Sigmoid colon (tissue), 7 donors: ENCODE measurements around the gene GDF2. TPM values are rescaled to one million over a fixed set of nuclear protein-coding genes. Genes with fewer than 3 reads are reported as not detected.

Experiments
- DNase-seq: peaks from one replicate; pipeline ENCODE4 v3.0.0-alpha.2; 2019
- H3K27ac ChIP-seq, 4 donors: fragments of 200-600 bp; sonication (generic); one replicate each; pipeline ENCODE4 v1.5.1; 2016 to 2019; ENCODE audit warnings: mild to moderate bottlenecking in 1 of 4
- H3K27me3 ChIP-seq, 3 donors: fragments of 200-600 bp; sonication (generic); one replicate each; pipeline ENCODE4 v1.5.1; 2019; ENCODE audit warnings: mild to moderate bottlenecking in 1 of 3
- H3K36me3 ChIP-seq, 4 donors: fragments of 200-600 bp; sonication (generic); one replicate each; pipeline ENCODE4 v1.5.1; 2016 to 2019
- H3K4me1 ChIP-seq, 4 donors: fragments of 200-600 bp; sonication (generic); one replicate each; pipeline ENCODE4 v1.5.1; 2017 to 2019
- H3K4me3 ChIP-seq, 4 donors: fragments of 200-600 bp; sonication (generic); one replicate each; pipeline ENCODE4 v1.5.1; 2017 to 2019; ENCODE audit warnings: mild to moderate bottlenecking in 2 of 4, moderate library complexity in 1 of 4
- H3K9me3 ChIP-seq, 4 donors: fragments of 200-600 bp in 3 of 4; sonication (generic) in 3 of 4; one replicate each; pipeline versions ENCODE4 v1.5.1 to v1.6.1; 2013 to 2019
- EP300 ChIP-seq, 4 donors: sonication (generic); formaldehyde crosslinking; IDR thresholded peaks; one replicate each; pipeline ENCODE4 v1.6.1; 2017; ENCODE audit warnings: antibody characterized with exemption in 4 of 4
- POLR2A ChIP-seq, 2 donors: fragments of 450-650 bp; IDR thresholded peaks; one replicate each; pipeline ENCODE4 v1.6.1; 2016; ENCODE audit warnings: antibody characterized with exemption in 2 of 2, mild to moderate bottlenecking in 2 of 2, moderate library complexity in 2 of 2
- POLR2AphosphoS5 ChIP-seq, 4 donors: sonication (generic); formaldehyde crosslinking; IDR thresholded peaks; one replicate each; pipeline ENCODE4 v1.6.1; 2017; ENCODE audit warnings: antibody characterized with exemption in 4 of 4
- WGBS, 2 donors: extraction: QIAGEN DNeasy Blood & Tissue Kit; methylation state at CpG; one replicate each; pipeline ENCODE4 v1.1.7; 2013; 5-methylcytosine and 5-hydroxymethylcytosine counted together
- intact Hi-C: fragments of 100-400 bp; cut with DNase I; formaldehyde crosslinking; loops from one replicate; pipeline ENCODE4 v1.15.1; 2023
- polyA plus RNA-seq, 3 donors: library from polyadenylated mRNA; stranded (reverse); fragments of 200-250 nt; gene quantifications; one replicate each; pipeline ENCODE4 v1.2.3, GENCODE V29; 2013
- total RNA-seq, 4 donors: library from RNA; depleted of rRNA; stranded (reverse); fragments of >200 nt; gene quantifications; one replicate each; pipeline ENCODE4 v1.1.0, GENCODE V29; 2016
- TF ChIP-seq, protein P1 (sequence below), 4 experiments: fragments of 450-650 bp in 3 of 4; fragments of 200-600 bp in 1 of 4; IDR thresholded peaks; one replicate each; pipeline ENCODE4 v1.5.1; 2016 to 2019; ENCODE audit warnings: antibody characterized with exemption in 4 of 4, mild to moderate bottlenecking in 3 of 4, moderate library complexity in 2 of 4
- donor health status: healthy with polysubstance abuse.
- donor health status: Bipolar disorder and iron deficiency.
- donor health status: healthy.

Gene GDF2
- total and polyA plus RNA-seq, 7 donors: not detected

DNA sequence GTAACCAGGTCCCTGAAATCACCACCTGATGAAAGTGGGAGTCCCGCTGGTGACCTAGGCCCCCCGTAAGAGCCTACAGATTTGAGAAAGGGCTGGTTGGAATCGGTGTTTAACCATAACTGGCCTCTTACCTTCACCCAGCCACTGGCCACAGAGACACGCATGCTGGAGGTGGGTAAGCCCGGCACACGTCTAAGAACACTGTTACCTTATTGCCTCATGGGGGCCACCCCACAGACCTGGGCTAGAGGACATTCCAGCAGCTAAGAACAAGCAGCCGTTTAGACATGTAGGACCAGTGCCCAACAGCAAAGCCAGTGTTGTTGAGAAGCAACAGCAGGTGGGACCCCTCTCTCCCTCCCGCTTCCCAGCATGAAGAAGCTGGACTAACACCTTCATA lies 2.5 kb upstream of the GDF2 start:
- DNase-seq: no peak
- Histone ChIP-seq H3K4me3 (no peak overlapping the region), H3K9me3 (no peaks in the 10 kb centered on the region), H3K27me3 (no peaks in the 10 kb centered on the region), H3K27ac (no peak overlapping the region), H3K4me1 (no peaks in the 10 kb centered on the region), H3K36me3 (no peaks in the 10 kb centered on the region)
- intact Hi-C loops: no loop called here
- TF ChIP-seq POLR2A (IDR thresholded peaks at IDR 0.05): no peak
- 92 to 95% methylated on average over 8 of the region's 8 CpGs for WGBS, 2 donors

DNA sequence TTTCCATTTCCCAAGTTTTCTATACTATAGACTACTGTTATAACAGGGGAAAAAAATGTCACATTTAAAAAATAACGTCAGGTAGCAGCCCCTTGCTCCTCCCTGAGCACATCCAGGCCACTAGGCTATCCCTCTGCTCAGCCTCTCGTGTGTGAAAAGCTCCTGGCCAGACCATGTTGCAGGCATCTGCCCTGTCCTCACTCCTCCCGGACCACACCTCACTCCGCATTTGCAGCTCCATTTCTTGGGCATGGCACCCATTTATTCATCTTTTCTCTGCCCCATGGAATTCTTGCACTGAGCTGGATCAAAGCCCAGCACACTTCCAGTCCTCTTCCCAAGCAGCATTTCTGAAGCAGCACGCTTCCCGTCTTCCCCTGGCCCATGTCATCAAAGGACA lies 1.4 kb upstream of the GDF2 start:
- 84 to 86% methylated on average over 6 of the region's 6 CpGs for WGBS, 2 donors
- TF ChIP-seq POLR2A (IDR thresholded peaks at IDR 0.05) (no peak), EP300 (IDR thresholded peaks at IDR 0.05) (no peak), POLR2AphosphoS5 (IDR thresholded peaks at IDR 0.05) (no peak)
- TF ChIP-seq, protein P1, sequence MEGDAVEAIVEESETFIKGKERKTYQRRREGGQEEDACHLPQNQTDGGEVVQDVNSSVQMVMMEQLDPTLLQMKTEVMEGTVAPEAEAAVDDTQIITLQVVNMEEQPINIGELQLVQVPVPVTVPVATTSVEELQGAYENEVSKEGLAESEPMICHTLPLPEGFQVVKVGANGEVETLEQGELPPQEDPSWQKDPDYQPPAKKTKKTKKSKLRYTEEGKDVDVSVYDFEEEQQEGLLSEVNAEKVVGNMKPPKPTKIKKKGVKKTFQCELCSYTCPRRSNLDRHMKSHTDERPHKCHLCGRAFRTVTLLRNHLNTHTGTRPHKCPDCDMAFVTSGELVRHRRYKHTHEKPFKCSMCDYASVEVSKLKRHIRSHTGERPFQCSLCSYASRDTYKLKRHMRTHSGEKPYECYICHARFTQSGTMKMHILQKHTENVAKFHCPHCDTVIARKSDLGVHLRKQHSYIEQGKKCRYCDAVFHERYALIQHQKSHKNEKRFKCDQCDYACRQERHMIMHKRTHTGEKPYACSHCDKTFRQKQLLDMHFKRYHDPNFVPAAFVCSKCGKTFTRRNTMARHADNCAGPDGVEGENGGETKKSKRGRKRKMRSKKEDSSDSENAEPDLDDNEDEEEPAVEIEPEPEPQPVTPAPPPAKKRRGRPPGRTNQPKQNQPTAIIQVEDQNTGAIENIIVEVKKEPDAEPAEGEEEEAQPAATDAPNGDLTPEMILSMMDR (IDR thresholded peaks at IDR 0.05): no peak
- Histone ChIP-seq H3K4me3 (no peak overlapping the region), H3K9me3 (no peaks in the 10 kb centered on the region), H3K36me3 (no peaks in the 10 kb centered on the region), H3K27me3 (no peaks in the 10 kb centered on the region), H3K27ac (no peak overlapping the region), H3K4me1 (no peaks in the 10 kb centered on the region)
- DNase-seq: no peak
- intact Hi-C loops: no loop called here

DNA sequence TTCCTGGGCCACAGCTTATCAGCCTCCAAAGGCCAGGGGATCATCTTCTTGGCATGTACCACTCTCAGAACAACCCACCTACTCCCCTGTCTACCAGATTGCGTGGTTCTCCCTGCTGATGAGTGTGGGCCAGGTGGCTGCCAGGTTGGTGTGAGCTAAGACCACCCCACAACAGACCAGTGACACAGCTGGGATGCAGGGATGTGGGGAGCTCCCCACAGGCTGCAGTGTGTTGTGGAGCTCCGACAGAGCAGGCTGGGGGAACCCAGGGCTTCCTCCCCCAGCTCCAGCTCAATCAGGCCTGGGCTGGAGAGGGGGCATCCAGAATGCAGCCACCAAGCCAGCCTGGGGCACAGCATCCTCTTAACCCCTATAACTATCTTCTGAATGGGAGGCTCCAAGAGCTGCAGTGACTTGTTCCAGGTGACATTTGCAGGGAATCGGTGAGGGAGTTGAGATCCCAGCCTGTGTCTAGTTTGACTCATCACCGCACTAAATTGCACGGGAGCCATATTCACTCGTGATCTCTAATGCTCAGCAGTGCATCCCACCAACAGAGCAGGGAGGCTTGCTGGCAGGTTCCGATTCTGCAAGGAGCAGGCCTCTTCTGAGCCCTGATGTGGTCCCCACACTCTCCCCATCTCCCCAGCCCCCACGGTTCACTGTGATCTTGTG lies 596 bp upstream of the GDF2 start:
- no peak for DNase-seq
- TF ChIP-seq, protein P1 (IDR thresholded peaks at IDR 0.05): no peak
- TF ChIP-seq EP300 (IDR thresholded peaks at IDR 0.05) (no peak), POLR2A (IDR thresholded peaks at IDR 0.05) (no peak), POLR2AphosphoS5 (IDR thresholded peaks at IDR 0.05) (no peak)
- 78 to 91% methylated on average over 8 of the region's 8 CpGs for WGBS, 2 donors

DNA sequence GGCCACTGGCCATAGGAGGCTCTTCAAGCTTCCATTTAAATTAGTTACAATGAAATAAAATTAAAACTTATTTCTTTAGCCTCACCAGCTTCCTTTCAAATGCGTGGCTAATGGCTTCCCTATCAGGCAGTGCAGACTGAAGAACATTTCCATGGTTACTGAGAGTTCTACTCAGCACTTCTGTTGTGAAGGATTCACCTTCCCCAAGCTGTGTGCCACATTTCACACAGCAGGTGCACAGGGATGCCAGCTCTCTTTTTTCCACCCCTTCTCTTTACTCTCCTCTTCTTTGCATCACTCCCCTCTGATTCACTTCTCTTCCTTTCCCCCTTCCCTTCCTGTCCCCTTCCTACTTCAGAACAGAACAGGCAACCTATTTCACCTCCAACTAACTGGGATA lies 833 bp downstream of the GDF2 start:
- intact Hi-C loops: no loop called here
- Histone ChIP-seq H3K27me3 (no peaks in the 10 kb centered on the region), H3K4me3 (no peak overlapping the region), H3K9me3 (no peaks in the 10 kb centered on the region), H3K36me3 (no peaks in the 10 kb centered on the region), H3K27ac (no peak overlapping the region), H3K4me1 (no peaks in the 10 kb centered on the region)
- DNase-seq: no peak
- no peak for TF ChIP-seq POLR2A (IDR thresholded peaks at IDR 0.05)
- TF ChIP-seq, protein P1 (IDR thresholded peaks at IDR 0.05): no peak
- TF ChIP-seq POLR2AphosphoS5 (IDR thresholded peaks at IDR 0.05): no peak
- no peak for TF ChIP-seq EP300 (IDR thresholded peaks at IDR 0.05)
- WGBS, 2 donors: 74 to 77% methylated on average over 1 of the region's 1 CpG

More for the DNA sequence above, 596 bp upstream of the GDF2 start:
- H3K4me1 ChIP-seq: no peaks in the 10 kb centered on the region
- no peak overlapping the region for H3K4me3 ChIP-seq
- intact Hi-C loops: no loop called here
- H3K27ac ChIP-seq: no peak overlapping the region
- H3K27me3 ChIP-seq: no peaks in the 10 kb centered on the region
- H3K9me3 ChIP-seq: no peaks in the 10 kb centered on the region
- no peaks in the 10 kb centered on the region for H3K36me3 ChIP-seq

DNA sequence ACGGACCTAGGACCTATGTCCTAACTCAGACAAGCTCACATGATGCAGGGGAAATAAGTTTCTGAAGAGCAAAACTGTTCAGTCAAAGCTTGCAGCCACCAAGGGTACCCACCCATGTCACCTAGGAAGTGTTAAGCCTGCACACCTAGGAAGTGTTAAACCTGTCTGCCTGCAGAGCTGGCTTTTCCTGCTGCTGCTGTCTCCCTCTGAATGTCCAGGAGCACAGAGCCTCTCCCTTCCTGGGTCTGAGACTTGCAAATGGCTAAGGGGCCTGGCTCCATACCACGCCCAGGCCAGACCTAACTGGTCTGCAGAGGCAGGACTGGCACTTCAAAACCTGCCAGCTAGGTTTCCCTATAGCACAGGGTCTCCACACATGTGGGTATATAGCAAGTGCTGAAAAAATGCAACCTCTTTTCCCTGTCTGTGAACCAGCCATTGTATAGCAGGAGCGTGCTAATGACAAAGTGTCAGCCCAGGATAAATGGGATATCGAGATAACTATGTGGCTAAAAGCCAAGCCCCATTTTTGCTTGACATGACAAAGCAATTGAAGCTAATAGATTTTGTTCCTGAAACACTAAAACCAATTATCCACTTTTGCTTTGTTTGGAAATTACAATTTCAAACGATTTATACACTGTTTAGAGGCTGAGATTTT lies 1.5 kb downstream of the GDF2 start:
- no peaks in the 10 kb centered on the region for H3K9me3 ChIP-seq
- no peaks in the 10 kb centered on the region for H3K27me3 ChIP-seq
- H3K4me3 ChIP-seq: no peak overlapping the region
- H3K36me3 ChIP-seq: no peaks in the 10 kb centered on the region
- TF ChIP-seq POLR2AphosphoS5 (IDR thresholded peaks at IDR 0.05) (no peak), POLR2A (IDR thresholded peaks at IDR 0.05) (no peak), EP300 (IDR thresholded peaks at IDR 0.05) (no peak)
- TF ChIP-seq, protein P1 (IDR thresholded peaks at IDR 0.05): no peak
- H3K4me1 ChIP-seq: no peaks in the 10 kb centered on the region
- no peak for DNase-seq
- WGBS, 2 donors: 56 to 75% methylated on average over 5 of the region's 5 CpGs
- H3K27ac ChIP-seq: no peak overlapping the region
- intact Hi-C loops: no loop called here
